ENCODE measurements around the gene ANXA1. TPM values are rescaled to one million over a fixed set of nuclear protein-coding genes. Genes with fewer than 3 reads are reported as not detected.
"Not testable (repeated sequence)": the region's sequence is repeated elsewhere in the genome, so short reads cannot be mapped to it uniquely, and the experiment has no call there.

ANXA1 gene
- total RNA-seq, 1 donor from 2014 or later = 175 TPM

- DNase-seq (ENCODE audit: low spot score) = no peak
Measured at GRCh38 chr9:73167614-73168013, 15.9 kb downstream of the ANXA1 start.

GRCh38 chr9:73168298-73168934 lies 16.8 kb downstream of the ANXA1 start:
- DNase-seq (ENCODE audit: low spot score) = no peak

GRCh38 chr9:73170185-73170957 lies 18.7 kb downstream of the ANXA1 start:
- DNase-seq (ENCODE audit: low spot score) = no peak

GRCh38 chr9:73172901-73173215 lies 21.2 kb downstream of the ANXA1 start:
- DNase-seq (ENCODE audit: low spot score) = no peak

- DNase-seq (ENCODE audit: low spot score) = no peak
Measured at GRCh38 chr9:73173557-73174329, 22.1 kb downstream of the ANXA1 start.

- no peak for DNase-seq (ENCODE audit: low spot score)
Measured at GRCh38 chr9:73174330-73174980, 22.8 kb downstream of the ANXA1 start.

- DNase-seq (ENCODE audit: low spot score) = no peak
Measured at GRCh38 chr9:73176450-73176875, 24.8 kb downstream of the ANXA1 start.

GRCh38 chr9:73178044-73178443 lies 26.4 kb downstream of the ANXA1 start:
- no peak for DNase-seq (ENCODE audit: low spot score)

GRCh38 chr9:73179589-73179988 lies 27.9 kb downstream of the ANXA1 start:
- no peak for DNase-seq (ENCODE audit: low spot score)

- DNase-seq (ENCODE audit: low spot score) = no peak
Measured at GRCh38 chr9:73180403-73180802, 28.7 kb downstream of the ANXA1 start.

GRCh38 chr9:73182928-73183327 lies 31.3 kb downstream of the ANXA1 start:
- no peak for DNase-seq (ENCODE audit: low spot score)

GRCh38 chr9:73183428-73183827 lies 31.8 kb downstream of the ANXA1 start:
- no peak for DNase-seq (ENCODE audit: low spot score)

- no peak for DNase-seq (ENCODE audit: low spot score)
Measured at GRCh38 chr9:73183917-73184861, 32.5 kb downstream of the ANXA1 start.

- not testable (repeated sequence) for DNase-seq (ENCODE audit: low spot score)
Measured at GRCh38 chr9:73191109-73191508, 39.4 kb downstream of the ANXA1 start.

- no peak for DNase-seq (ENCODE audit: low spot score)
Measured at GRCh38 chr9:73194284-73194683, 42.6 kb downstream of the ANXA1 start.

GRCh38 chr9:73199448-73199847 lies 47.8 kb downstream of the ANXA1 start:
- no peak for DNase-seq (ENCODE audit: low spot score)

GRCh38 chr9:73199886-73200285 lies 48.2 kb downstream of the ANXA1 start:
- DNase-seq (ENCODE audit: low spot score) = no peak

GRCh38 chr9:73200694-73201452 lies 49.2 kb downstream of the ANXA1 start:
- DNase-seq (ENCODE audit: low spot score) = no peak

- no peak for DNase-seq (ENCODE audit: low spot score)
Measured at GRCh38 chr9:73202980-73203379, 51.3 kb downstream of the ANXA1 start.

GRCh38 chr9:73204936-73205335 lies 53.3 kb downstream of the ANXA1 start:
- no peak for DNase-seq (ENCODE audit: low spot score)

All from ureter (tissue), 1 donor.